NCI-H187 treated with DMSO at 0.1 percent for 48 hours (cell line): ENCODE data around the gene WDR35.
"Not testable (repeated sequence)": the region's sequence is repeated elsewhere in the genome, so short reads cannot be mapped to it uniquely, and the experiment has no call there.

Experiments
- DNase-seq: peaks from one replicate; lab custom pipeline; 2025; lab: John Stamatoyannopoulos, UW

WDR35 gene

GRCh38 chr2:19894134-19894792 is 95.6 kb downstream of the WDR35 start:
- DNase-seq, result no peak

DNA sequence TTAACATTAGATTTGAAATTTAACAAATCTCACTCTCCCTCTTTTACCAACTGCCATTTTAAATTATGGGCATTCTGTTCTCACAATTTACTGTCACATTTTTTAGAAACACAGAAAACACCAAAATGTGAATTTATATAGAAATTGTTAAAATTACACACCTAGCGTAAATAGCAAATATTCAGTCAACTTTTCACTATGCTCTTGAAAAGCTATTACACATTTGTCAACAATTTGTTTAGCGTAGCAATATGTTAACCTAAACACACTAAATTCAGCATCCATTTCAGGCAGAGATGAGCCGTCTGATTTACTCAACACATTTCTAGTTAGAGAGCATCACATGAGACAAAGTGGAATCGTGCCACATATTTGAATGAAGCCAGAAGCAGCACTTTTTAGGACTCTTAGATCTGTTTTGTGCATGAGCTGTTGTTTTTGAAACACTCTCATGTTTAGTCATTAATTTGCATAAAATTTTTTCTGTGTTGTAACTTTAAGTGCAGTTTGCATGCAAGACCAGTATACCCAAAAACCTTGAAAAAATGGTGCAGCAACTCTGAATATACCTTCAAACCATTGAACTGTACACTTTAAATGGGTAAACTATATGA is 96.3 kb downstream of the WDR35 start:
- no peak for DNase-seq

- DNase-seq, result not testable (repeated sequence)
These were observed 97.9 kb downstream of the WDR35 start for GRCh38 chr2:19891971-19892370.

GRCh38 chr2:19890104-19890503 is 99.8 kb downstream of the WDR35 start:
- DNase-seq, result no peak

DNA sequence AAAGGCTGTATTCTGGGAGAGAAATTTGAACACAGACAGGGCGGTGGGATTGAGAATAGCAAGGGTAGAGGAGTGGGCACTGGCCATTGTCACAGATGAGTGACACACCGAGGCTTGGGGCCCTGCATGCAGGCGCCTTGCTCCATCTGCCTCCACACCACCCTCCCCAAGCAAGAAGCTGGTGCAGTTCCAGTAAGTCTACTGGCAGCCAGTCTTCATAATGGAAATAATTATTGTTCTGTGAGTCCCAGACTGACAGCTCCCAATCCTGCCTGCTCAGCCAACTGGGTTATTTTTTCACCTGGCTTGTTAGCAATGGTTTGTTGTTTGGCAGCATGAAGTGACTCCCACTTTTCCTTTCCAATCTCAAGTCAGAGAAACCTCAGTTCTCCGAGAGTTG is 101.1 kb downstream of the WDR35 start:
- no peak for DNase-seq

GRCh38 chr2:19887510-19887909 is 102.4 kb downstream of the WDR35 start:
- DNase-seq, result no peak

DNA sequence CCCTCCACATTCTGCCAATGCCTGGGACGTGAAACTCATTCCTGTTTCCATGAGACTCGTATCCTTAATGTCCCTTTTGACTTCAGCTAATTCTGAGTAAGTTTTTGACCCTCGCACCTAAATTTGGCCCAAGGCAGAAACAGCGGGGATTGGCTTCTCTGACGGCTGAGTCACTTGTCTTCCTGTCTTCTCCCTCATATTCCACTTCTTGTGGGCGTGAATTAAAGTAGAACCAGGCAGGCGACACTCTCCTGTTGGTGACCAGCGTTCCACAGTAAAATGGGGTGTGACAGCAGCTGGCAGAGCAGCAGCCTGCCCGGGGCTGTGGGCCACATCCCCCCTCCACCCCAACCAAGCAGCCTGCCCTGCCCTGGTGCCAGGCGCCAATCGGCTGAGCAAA is 103.6 kb downstream of the WDR35 start:
- no peak for DNase-seq

DNA sequence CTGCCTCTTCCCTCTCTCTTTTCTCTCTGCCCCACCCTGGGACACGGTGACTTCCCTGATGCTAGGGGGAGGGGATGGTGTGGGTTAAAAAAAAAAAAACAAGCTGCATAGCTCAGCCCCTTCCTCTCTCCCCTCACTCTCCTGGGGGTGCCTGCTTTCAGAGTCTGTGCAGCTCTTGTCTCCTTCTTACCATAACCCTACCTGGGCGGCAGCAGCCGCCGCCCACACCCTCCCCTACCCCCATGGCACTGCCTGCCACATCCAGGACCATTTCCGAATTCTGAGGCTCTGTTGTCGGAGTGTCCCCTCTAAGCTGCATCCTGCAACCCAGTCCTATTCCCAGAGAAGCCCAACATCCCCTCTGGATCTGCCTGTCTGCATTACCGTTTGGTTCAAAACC is 104.1 kb downstream of the WDR35 start:
- DNase-seq, result no peak

GRCh38 chr2:19883971-19884720 is 105.8 kb downstream of the WDR35 start:
- DNase-seq, result no peak

- DNase-seq, result no peak
These were observed 106.4 kb downstream of the WDR35 start for GRCh38 chr2:19883486-19883885.

GRCh38 chr2:19882286-19882685 is 107.6 kb downstream of the WDR35 start:
- no peak for DNase-seq

- no peak for DNase-seq
These were observed 108.0 kb downstream of the WDR35 start for GRCh38 chr2:19881908-19882265.

- no peak for DNase-seq
These were observed 108.5 kb downstream of the WDR35 start for GRCh38 chr2:19881221-19881907.

GRCh38 chr2:19880191-19880590 is 109.7 kb downstream of the WDR35 start:
- DNase-seq, result not testable (repeated sequence)

DNA sequence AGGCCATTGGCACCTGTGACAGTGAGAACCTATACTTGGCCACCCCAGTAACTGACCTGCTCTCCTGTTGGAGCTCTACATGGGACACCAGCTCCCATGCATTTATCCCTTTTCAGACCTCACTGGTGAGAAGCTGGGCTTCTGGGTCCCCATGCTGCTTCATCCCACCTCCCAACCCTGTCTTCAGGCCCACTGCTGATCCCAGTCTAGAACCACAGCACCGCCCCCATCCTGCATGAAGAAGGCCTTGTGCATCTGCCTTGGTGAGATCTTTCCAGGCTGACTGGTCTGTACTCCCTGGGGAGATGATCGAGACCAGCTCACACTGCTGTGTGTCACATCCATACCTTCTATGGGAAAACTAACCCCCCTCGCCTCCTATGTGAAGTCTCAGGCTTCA is 110.8 kb downstream of the WDR35 start:
- no peak for DNase-seq

DNA sequence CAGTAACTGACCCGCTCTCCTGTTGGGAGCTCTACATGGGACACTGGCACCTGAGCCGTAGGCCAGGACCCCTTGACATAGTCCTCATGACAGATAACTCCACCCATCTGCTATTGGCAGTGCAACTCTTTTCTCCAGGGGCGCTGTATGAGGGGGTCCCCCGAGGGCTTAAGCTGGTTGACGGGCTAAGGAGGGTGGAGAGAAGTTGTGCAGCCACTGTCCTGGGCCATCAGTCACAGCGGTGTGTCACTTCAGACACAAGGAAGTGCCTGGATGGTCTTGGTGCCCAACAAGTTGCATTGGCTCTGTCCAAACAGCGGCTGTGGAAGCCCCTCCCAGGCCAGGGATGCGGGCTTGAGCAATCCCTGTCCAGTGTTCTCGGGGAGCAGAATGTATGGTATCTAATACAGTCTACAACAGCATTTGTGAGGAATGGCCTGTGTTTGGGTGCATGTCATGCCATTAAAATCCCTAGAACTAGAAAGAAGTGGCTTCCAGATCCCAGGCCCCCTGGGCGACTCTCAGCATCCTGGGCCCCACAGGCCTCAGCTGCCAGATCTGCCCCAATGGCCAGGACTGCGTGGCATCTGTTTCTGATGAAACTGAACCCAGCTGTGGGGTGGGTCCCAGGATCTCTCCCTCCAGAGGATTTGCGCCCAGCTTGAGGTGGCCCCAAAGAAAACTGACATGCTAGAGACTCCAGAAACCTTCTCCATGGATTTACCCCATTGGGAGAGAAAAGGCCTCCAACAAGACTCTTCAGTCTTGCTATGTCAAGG is 111.4 kb downstream of the WDR35 start:
- no peak for DNase-seq

DNA sequence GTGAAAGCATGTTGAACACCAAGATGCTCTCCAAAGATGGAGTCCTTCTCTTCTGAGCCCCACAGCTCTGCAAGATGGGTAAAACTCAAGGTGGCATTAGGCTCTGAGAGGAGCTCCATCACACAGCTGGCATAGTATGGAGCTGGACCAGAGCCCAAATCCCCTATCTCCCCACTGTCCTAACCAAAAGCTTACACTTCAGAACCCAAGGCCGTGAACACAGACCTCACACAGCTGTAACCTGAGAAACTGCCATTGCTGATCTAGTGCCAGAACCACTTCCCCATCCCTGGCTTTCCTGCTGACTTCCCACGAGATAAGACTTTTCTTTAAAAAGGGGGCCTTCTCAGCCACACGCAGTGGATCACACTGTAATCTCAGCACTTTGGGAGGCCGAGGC is 113.2 kb downstream of the WDR35 start:
- DNase-seq, result no peak

DNA sequence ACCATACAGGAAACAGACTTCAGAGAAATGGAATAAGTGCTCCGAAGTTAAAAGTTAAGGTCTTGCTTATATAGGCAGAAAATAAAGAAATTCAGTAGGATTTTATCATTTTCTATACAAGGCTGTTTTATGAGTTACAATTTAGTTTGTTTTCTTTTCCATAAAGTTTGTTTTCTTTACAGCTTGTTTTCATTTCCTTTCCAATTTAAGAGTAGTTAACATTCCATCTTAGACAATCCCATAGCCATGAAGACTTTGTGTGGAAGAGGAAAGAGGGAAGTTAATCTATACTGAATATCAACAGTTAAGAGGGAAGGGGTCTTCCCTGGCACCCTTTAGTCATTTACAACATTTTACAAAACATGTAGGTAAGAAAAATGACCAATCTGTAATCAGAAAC is 114.6 kb downstream of the WDR35 start:
- no peak for DNase-seq

GRCh38 chr2:19874726-19875125 is 115.2 kb downstream of the WDR35 start:
- no peak for DNase-seq

DNA sequence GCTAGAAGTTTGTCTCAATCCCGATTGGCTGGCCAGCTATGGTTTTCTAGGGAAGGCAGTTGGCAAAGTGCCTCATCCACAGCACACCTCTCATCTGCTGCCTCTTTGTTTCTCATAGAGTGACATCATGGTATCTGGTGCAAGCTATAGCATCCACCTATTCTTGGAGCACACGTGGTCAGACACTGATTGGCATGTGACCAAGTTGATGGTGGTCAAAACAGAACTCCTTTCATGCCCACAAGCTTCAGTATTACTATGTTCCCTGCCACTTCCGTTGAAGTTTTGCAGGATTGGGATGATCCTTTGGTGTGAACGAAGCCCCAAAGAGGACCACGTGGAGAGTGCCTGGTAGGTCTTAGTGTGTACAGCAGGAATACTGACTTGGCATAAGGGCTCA is 116.9 kb downstream of the WDR35 start:
- DNase-seq, result no peak

DNA sequence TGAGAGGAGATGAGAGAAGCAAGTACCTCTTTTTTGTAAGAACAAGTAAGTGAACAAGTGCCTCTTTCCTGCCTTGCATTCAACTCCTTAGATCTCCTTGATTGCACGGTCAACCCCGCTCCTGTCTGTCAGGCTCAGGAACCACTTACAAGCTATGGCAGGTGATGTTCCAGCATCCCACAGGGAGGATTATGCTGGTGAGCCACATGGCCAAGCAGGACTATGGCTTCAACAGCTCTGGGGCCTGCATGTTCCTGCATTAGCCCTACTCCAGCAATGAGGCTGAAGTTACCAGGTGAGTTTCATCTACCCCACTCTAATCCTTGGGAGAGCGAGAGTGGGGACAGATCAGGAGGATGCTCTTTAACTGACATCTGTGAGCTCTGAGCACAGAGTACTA is 117.6 kb downstream of the WDR35 start:
- DNase-seq, result no peak

GRCh38 chr2:19871836-19872235 is 118.1 kb downstream of the WDR35 start:
- no peak for DNase-seq
